Measurements from ENCODE around the gene FZD8. TPM values are rescaled to one million over a fixed set of nuclear protein-coding genes. Genes with fewer than 3 reads are reported as not detected.

FZD8 gene
- polyA plus RNA-seq, 2 of the 4 experiments (the other 2 are of a cell fraction), result 4.4 to 13.4 TPM

- no peak for TF ChIP-seq ZNF302 (CRISPR knock-in tag; IDR thresholded peaks at IDR 0.05)
- no peak for TF ChIP-seq RNF2 (IDR thresholded peaks at IDR 0.05; ENCODE audit: borderline replicate concordance, low read depth)
- no peak for TF ChIP-seq TFCP2L1 (CRISPR knock-in tag; IDR thresholded peaks at IDR 0.05)
- TF ChIP-seq NR3C1 (IDR thresholded peaks at IDR 0.05), result no peak
- TF ChIP-seq HOXB13 (CRISPR knock-in tag; IDR thresholded peaks at IDR 0.05; ENCODE audit: low read depth), result no peak
- no peak for TF ChIP-seq CBX2 (IDR thresholded peaks at IDR 0.05; ENCODE audit: borderline replicate concordance, low read depth)
- no peak for TF ChIP-seq RAD21 (conservative IDR thresholded peaks at IDR 0.05 in 1 of 2, IDR thresholded peaks at IDR 0.05 in 1 of 2)
- no peak for TF ChIP-seq MAX (IDR thresholded peaks at IDR 0.05)
- no peak for TF ChIP-seq MAFK (IDR thresholded peaks at IDR 0.05; ENCODE audit: partially characterized antibody)
- no peak for TF ChIP-seq RARB (CRISPR knock-in tag; IDR thresholded peaks at IDR 0.05)
- no peak for TF ChIP-seq JUNB (IDR thresholded peaks at IDR 0.05)
- no peak for TF ChIP-seq REST (IDR thresholded peaks at IDR 0.05)
- TF ChIP-seq ESRRA (IDR thresholded peaks at IDR 0.05; ENCODE audit: borderline replicate concordance, low read length), result no peak
- TF ChIP-seq NPAS2 (CRISPR knock-in tag; IDR thresholded peaks at IDR 0.05; ENCODE audit: borderline replicate concordance), result no peak
- TF ChIP-seq CTCF (IDR thresholded peaks at IDR 0.05), result no peak
- no peak for TF ChIP-seq CHD2 (IDR thresholded peaks at IDR 0.05; ENCODE audit: low read length, partially characterized antibody)
- TF ChIP-seq GATA3 (IDR thresholded peaks at IDR 0.05; ENCODE audit: borderline replicate concordance), result no peak
- ChIA-PET POLR2A (no interaction called here), CTCF (interaction anchor here (0.9 to 1.2 kb wide), 3 partner anchors 12 to 46 kb away, joined by 3 to 7 read pairs (median 3); no protein-coding TSS in a partner anchor)
- no peak overlapping the region for H3K4me3 ChIP-seq
- FAIRE-seq, result no peak
- no peak for DNase-seq (ENCODE audit: low read depth in 1 of 2, low spot score in 1 of 2)
- H3K4me2 ChIP-seq, result no peak overlapping the region
- ATAC-seq, result no peak
- H3K4me1 ChIP-seq, result no peaks in the 10 kb centered on the region
- no peak overlapping the region for H3K27ac ChIP-seq
- H3K9me3 ChIP-seq, result peaks cover 15% of the 10 kb centered on the region; the same call in 2 of the 3 replicates
Observed at GRCh38 chr10:35588836-35589235, 53.3 kb downstream of the FZD8 start.

Other genes starting within 250 kb of the FZD8 start
- not detected in 2 replicates for gene GJD4, start 37.0 kb downstream of the FZD8 start, polyA plus RNA-seq (2011; rRNA removed)
- gene GJD4, start 37.0 kb downstream of the FZD8 start, polyA plus RNA-seq (2017; fragmentation: RNase III; extraction: RNeasy Plus Mini Kit Qiagen cat#74134 plus additional on column Dnase treatment), result 0.05 TPM in 1 of 3 replicates, not detected in the others

Data from A549 (cell line).